ENCODE measurements around the gene HTD2.
A peak's percentile ranks its signal among the peaks of the same experiment; 100 is the strongest.

HTD2 gene

GRCh38 chr3:58333206-58334012 is 27.1 kb downstream of the HTD2 start (continued):
- TF ChIP-seq PATZ1 (tag by site-specific recombination; IDR thresholded peaks at IDR 0.05) (peak; percentile 49), AEBP2 (tag by site-specific recombination; IDR thresholded peaks at IDR 0.05; ENCODE audit: borderline replicate concordance) (no peak), ZNF112 (tag by site-specific recombination; IDR thresholded peaks at IDR 0.05) (no peak), ZBTB20 (tag by site-specific recombination; IDR thresholded peaks at IDR 0.05) (peak; percentile 88), ZNF600 (tag by site-specific recombination; IDR thresholded peaks at IDR 0.05) (0 out of 2 replicates have a peak, but pooled peaks have one; percentile 9), FEZF1 (tag by site-specific recombination; IDR thresholded peaks at IDR 0.05) (peak; percentile 84), SCRT2 (tag by site-specific recombination; IDR thresholded peaks at IDR 0.05) (0 out of 2 replicates have a peak, but pooled peaks have one; percentile 29), PRDM6 (tag by site-specific recombination; IDR thresholded peaks at IDR 0.05) (peak; percentile 63)

GRCh38 chr3:58334013-58334321 is 27.6 kb downstream of the HTD2 start:
- Histone ChIP-seq H3K4me1 (ENCODE audit: control insufficient read depth, insufficient read depth, low read length) (no peaks in the 10 kb centered on the region; the same call in 1 of the 2 replicates), H3K27ac (ENCODE audit: extremely low read depth, low read depth, low read length) (no peak overlapping the region), H3K36me3 (ENCODE audit: control insufficient read depth in 2 of 2, insufficient read depth in 1 of 2, low read length in 2 of 2) (no peaks in the 10 kb centered on the region), H3K4me3 (ENCODE audit: low read depth, low read length) (peak overlapping the region; percentile 81), H3K9me3 (ENCODE audit: control insufficient read depth, insufficient read depth, low read depth, low read length) (no peaks in the 10 kb centered on the region)
- ChIA-PET CTCF (interaction anchor here (0.6 to 1.1 kb wide), 3 partner anchors 30 to 293 kb away, joined by 3 to 6 read pairs (median 4); no protein-coding TSS in a partner anchor), POLR2A (no interaction called here)
- TF ChIP-seq ZBTB26 (tag by site-specific recombination; optimal IDR thresholded peaks at IDR 0.05), result no peak
- no peak for TF ChIP-seq SETDB1 (IDR thresholded peaks at IDR 0.05; ENCODE audit: insufficient read length, low read length)
- TF ChIP-seq PRDM6 (tag by site-specific recombination; IDR thresholded peaks at IDR 0.05), result no peak
- TF ChIP-seq ZBTB17 (tag by site-specific recombination; IDR thresholded peaks at IDR 0.05), result no peak
- TF ChIP-seq ZNF830 (tag by site-specific recombination; IDR thresholded peaks at IDR 0.05; ENCODE audit: low read depth), result no peak
- no peak for TF ChIP-seq GLIS1 (tag by site-specific recombination; IDR thresholded peaks at IDR 0.05)
- TF ChIP-seq ZNF48 (tag by site-specific recombination; IDR thresholded peaks at IDR 0.05), result no peak
- TF ChIP-seq ZNF658 (tag by site-specific recombination; IDR thresholded peaks at IDR 0.05), result no peak
- no peak for TF ChIP-seq PRDM1 (tag by site-specific recombination; IDR thresholded peaks at IDR 0.05)
- no peak for TF ChIP-seq ZNF510 (tag by site-specific recombination; IDR thresholded peaks at IDR 0.05; ENCODE audit: insufficient replicate concordance)
- TF ChIP-seq OVOL3 (tag by site-specific recombination; IDR thresholded peaks at IDR 0.05), result no peak
- no peak for TF ChIP-seq PRDM2 (tag by site-specific recombination; IDR thresholded peaks at IDR 0.05; ENCODE audit: borderline replicate concordance)
- no peak for TF ChIP-seq ZNF654 (tag by site-specific recombination; IDR thresholded peaks at IDR 0.05; ENCODE audit: low read depth)

All from HEK293 (cell line).